Measurements from ENCODE around the gene DNAJC12.

DNAJC12 gene

DNA sequence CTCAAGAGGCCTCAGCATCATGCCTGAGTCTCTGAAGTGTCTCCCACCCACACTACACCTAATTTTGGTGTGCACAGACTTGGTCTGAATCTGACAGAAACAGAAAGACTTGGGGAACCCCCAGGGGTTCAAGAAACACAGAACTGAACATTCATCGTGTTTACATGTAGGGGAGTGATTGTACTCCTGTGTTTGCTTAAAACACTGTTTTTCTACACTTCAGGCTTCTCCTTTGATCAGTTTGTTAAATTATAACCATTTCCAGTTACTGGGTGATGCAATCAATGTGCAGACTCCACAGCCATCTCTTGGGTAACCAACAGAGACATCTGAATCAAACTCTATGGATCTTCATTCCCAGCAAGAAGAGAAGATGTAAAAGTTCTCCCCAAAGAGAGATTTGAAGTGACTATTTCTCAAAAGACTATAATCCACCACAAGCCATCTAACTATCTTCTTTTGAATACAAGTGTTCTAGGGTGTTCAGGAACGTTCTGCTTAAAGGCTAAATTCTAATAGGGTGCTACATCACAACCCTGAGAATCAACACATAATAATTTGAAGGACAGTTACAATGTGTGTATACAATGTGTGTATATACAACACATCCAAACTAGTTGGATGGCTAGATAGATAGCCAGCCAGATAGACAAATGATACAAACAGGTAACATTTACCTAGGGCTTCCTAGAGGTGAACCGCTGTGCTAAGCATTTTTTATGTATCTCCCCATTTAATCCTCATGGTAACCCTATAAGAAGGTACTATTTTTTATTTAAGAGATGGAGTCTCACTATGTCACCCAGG is 34.2 kb downstream of the DNAJC12 start:
- no peak overlapping the region for H2BK120ac ChIP-seq (ENCODE audit: low read depth, low read length)
- no peak overlapping the region for H4K8ac ChIP-seq (ENCODE audit: low read length)
- H2AFZ ChIP-seq (ENCODE audit: low read depth, low read length), result no peak overlapping the region
- no peak overlapping the region for H3K9ac ChIP-seq (ENCODE audit: low read length)
- no peak for DNase-seq
- H3K14ac ChIP-seq (ENCODE audit: low read length in 2 of 2), result no peak overlapping the region
- no peak overlapping the region for H3K4me3 ChIP-seq (ENCODE audit: insufficient read depth in 1 of 2, low read depth in 1 of 2, low read length in 2 of 2)
- H3K79me1 ChIP-seq (replicated peaks; ENCODE audit: low read length, poor library complexity, severe bottlenecking), result no peaks in the 10 kb centered on the region
- no peaks in the 10 kb centered on the region for H3K36me3 ChIP-seq (ENCODE audit: control insufficient read depth in 1 of 2, insufficient read depth in 2 of 2, low read depth in 1 of 2, low read length in 2 of 2)
- H2BK12ac ChIP-seq (ENCODE audit: low read length in 2 of 2), result no peak overlapping the region
- no peak overlapping the region for H4K91ac ChIP-seq (ENCODE audit: low read length)
- no peak overlapping the region for H3K23ac ChIP-seq (ENCODE audit: low read length in 2 of 2)
- H3K9me3 ChIP-seq (ENCODE audit: control insufficient read depth, low read length), result no peaks in the 10 kb centered on the region
- peak overlapping the region; percentile 57 for H3K4me2 ChIP-seq (ENCODE audit: low read length, poor library complexity, severe bottlenecking)
- H2BK15ac ChIP-seq (ENCODE audit: low read depth, poor library complexity, severe bottlenecking), result no peak overlapping the region
- H3K4me1 ChIP-seq (ENCODE audit: control insufficient read depth, insufficient read depth, low read depth, low read length), result peaks cover 5% of the 10 kb centered on the region
- no peaks in the 10 kb centered on the region for H3K27me3 ChIP-seq (ENCODE audit: control insufficient read depth in 1 of 2, insufficient read depth in 1 of 2, low read length in 2 of 2)
- no peak overlapping the region for H3K18ac ChIP-seq (ENCODE audit: low read depth in 1 of 2, low read length in 2 of 2)
- H2BK5ac ChIP-seq (ENCODE audit: low read depth, low read length, poor library complexity, severe bottlenecking), result peak overlapping the region; percentile 79
- no peak overlapping the region for H3K4ac ChIP-seq (ENCODE audit: low read depth in 1 of 2, low read length in 2 of 2)
- H3K27ac ChIP-seq (ENCODE audit: low read length, poor library complexity, severe bottlenecking), result peak overlapping the region; percentile 69
- WGBS, result 80% methylated on average over 1 of the region's 3 CpGs
- H2AK5ac ChIP-seq (ENCODE audit: low read length, severe bottlenecking), result no peak overlapping the region

DNA sequence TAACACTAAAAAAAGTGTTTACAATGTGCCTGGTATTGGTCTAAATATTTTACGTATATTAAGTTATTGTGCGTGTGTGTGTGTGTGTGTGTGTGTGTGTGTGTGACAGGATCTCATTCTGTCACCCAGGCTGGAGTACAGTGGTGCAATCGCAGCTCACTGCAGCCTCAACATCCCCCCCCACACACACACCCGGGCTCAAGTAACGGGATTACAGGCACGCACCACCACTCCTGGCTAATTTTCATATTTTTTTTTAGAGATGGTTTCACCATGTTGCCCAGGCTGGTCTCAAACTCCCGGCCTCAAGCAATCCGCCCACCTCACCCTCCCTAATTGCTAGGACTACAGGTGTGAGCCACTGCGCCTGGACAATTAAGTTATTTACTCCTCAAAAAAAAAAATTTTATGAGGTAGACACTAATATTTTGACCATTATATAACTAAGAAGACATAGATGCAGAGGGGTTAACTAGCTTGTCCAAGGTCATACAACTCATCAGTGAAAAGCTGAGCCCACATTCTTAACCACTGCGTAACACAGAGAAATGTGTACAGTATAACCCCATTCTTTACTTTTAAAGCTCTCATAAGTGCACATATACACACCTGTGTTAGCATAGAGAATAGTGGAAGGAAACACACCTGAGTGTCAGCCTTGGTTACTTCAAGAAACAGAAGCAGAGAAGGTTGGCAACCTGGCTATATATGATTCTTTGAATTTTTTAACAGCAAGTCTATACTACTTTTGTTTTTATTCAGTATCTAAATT is 35.0 kb downstream of the DNAJC12 start:
- Histone ChIP-seq H2BK5ac (ENCODE audit: low read depth, low read length, poor library complexity, severe bottlenecking) (no peak overlapping the region), H2BK15ac (ENCODE audit: low read depth, poor library complexity, severe bottlenecking) (no peak overlapping the region), H3K4ac (ENCODE audit: low read depth in 1 of 2, low read length in 2 of 2) (no peak overlapping the region), H2AFZ (ENCODE audit: low read depth, low read length) (no peak overlapping the region), H3K23ac (ENCODE audit: low read length in 2 of 2) (no peak overlapping the region), H3K27ac (ENCODE audit: low read length, poor library complexity, severe bottlenecking) (peak overlapping the region; percentile 32), H3K4me2 (ENCODE audit: low read length, poor library complexity, severe bottlenecking) (no peak overlapping the region), H3K9ac (ENCODE audit: low read length) (no peak overlapping the region), H3K9me3 (ENCODE audit: control insufficient read depth, low read length) (no peaks in the 10 kb centered on the region), H2BK12ac (ENCODE audit: low read length in 2 of 2) (no peak overlapping the region), H3K4me1 (ENCODE audit: control insufficient read depth, insufficient read depth, low read depth, low read length) (peaks cover 5% of the 10 kb centered on the region), H3K79me1 (replicated peaks; ENCODE audit: low read length, poor library complexity, severe bottlenecking) (no peaks in the 10 kb centered on the region), H3K18ac (ENCODE audit: low read depth in 1 of 2, low read length in 2 of 2) (no peak overlapping the region), H4K91ac (ENCODE audit: low read length) (no peak overlapping the region), H2AK5ac (ENCODE audit: low read length, severe bottlenecking) (no peak overlapping the region), H3K36me3 (ENCODE audit: control insufficient read depth in 1 of 2, insufficient read depth in 2 of 2, low read depth in 1 of 2, low read length in 2 of 2) (no peaks in the 10 kb centered on the region), H3K27me3 (ENCODE audit: control insufficient read depth in 1 of 2, insufficient read depth in 1 of 2, low read length in 2 of 2) (no peaks in the 10 kb centered on the region), H2BK120ac (ENCODE audit: low read depth, low read length) (no peak overlapping the region), H3K14ac (ENCODE audit: low read length in 2 of 2) (no peak overlapping the region), H4K8ac (ENCODE audit: low read length) (no peak overlapping the region), H3K4me3 (ENCODE audit: insufficient read depth in 1 of 2, low read depth in 1 of 2, low read length in 2 of 2) (no peak overlapping the region)
- DNase-seq, result no peak
- 89% methylated on average over 5 of the region's 10 CpGs for WGBS

DNA sequence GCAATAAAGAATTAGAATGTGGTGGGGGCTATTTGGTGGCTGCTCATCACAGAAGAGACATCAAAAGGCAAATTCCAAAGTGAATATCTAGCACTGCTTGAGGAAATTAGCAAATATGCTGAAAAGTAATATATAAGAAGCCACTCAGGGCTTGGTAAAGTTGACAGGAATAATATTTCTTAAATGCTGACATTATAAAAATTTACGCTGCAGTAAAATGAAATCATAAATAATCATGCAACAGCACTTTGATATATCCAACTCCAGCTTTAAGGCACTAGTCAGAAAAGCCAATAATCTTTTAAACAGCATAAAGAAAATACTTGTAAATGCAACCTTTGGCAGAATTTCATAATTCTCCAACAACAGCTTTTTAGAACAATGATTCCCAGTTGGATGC is 36.9 kb downstream of the DNAJC12 start:
- H2AK5ac ChIP-seq (ENCODE audit: low read length, severe bottlenecking), result no peak overlapping the region
- H3K23ac ChIP-seq (ENCODE audit: low read length in 2 of 2), result no peak overlapping the region
- H3K18ac ChIP-seq (ENCODE audit: low read depth in 1 of 2, low read length in 2 of 2), result no peak overlapping the region
- no peak overlapping the region for H2BK15ac ChIP-seq (ENCODE audit: low read depth, poor library complexity, severe bottlenecking)
- H2BK12ac ChIP-seq (ENCODE audit: low read length in 2 of 2), result no peak overlapping the region
- no peak overlapping the region for H4K91ac ChIP-seq (ENCODE audit: low read length)
- H3K4me2 ChIP-seq (ENCODE audit: low read length, poor library complexity, severe bottlenecking), result no peak overlapping the region
- no peak overlapping the region for H3K4ac ChIP-seq (ENCODE audit: low read depth in 1 of 2, low read length in 2 of 2)
- no peak overlapping the region for H2BK120ac ChIP-seq (ENCODE audit: low read depth, low read length)
- peaks cover 5% of the 10 kb centered on the region for H3K4me1 ChIP-seq (ENCODE audit: control insufficient read depth, insufficient read depth, low read depth, low read length)
- no peak overlapping the region for H3K27ac ChIP-seq (ENCODE audit: low read length, poor library complexity, severe bottlenecking)
- H3K9ac ChIP-seq (ENCODE audit: low read length), result no peak overlapping the region
- no peak overlapping the region for H3K4me3 ChIP-seq (ENCODE audit: insufficient read depth in 1 of 2, low read depth in 1 of 2, low read length in 2 of 2)
- WGBS, result 92% methylated on average over 1 of the region's 1 CpG
- no peaks in the 10 kb centered on the region for H3K9me3 ChIP-seq (ENCODE audit: control insufficient read depth, low read length)
- no peak overlapping the region for H2AFZ ChIP-seq (ENCODE audit: low read depth, low read length)
- no peaks in the 10 kb centered on the region for H3K27me3 ChIP-seq (ENCODE audit: control insufficient read depth in 1 of 2, insufficient read depth in 1 of 2, low read length in 2 of 2)
- no peak overlapping the region for H3K14ac ChIP-seq (ENCODE audit: low read length in 2 of 2)
- H3K36me3 ChIP-seq (ENCODE audit: control insufficient read depth in 1 of 2, insufficient read depth in 2 of 2, low read depth in 1 of 2, low read length in 2 of 2), result no peaks in the 10 kb centered on the region
- no peak overlapping the region for H2BK5ac ChIP-seq (ENCODE audit: low read depth, low read length, poor library complexity, severe bottlenecking)
- DNase-seq, result no peak
- no peak overlapping the region for H4K8ac ChIP-seq (ENCODE audit: low read length)
- H3K79me1 ChIP-seq (replicated peaks; ENCODE audit: low read length, poor library complexity, severe bottlenecking), result no peaks in the 10 kb centered on the region

DNA sequence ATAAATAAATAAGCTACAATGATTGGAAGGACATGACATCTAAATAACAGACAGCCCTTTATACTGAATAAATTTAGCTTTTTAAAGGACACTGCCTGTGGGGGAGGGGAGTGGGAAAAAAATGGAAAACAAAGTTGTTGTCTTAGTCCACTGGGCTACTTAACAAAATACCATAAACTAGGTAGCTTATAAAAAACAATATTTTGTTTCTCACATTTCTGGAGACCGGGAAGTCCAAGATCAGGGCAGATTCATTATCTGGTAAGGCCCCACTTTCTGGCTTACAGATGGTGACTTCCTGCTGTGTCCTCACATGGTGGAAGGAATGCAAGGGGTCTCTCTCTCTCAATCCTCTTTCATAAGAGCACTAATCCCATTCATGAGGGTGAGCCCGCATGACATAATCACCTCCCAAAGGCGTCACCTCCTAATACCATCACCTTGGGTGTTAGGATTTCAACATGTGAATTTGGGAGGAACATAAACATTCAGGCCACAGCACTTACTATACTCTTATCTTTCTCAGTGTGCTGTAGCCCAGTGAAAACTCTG is 43.0 kb downstream of the DNAJC12 start:
- Histone ChIP-seq H3K18ac (ENCODE audit: low read depth in 1 of 2, low read length in 2 of 2) (no peak overlapping the region), H3K27ac (ENCODE audit: low read length, poor library complexity, severe bottlenecking) (no peak overlapping the region), H3K4me2 (ENCODE audit: low read length, poor library complexity, severe bottlenecking) (no peak overlapping the region), H2AK5ac (ENCODE audit: low read length, severe bottlenecking) (no peak overlapping the region), H3K14ac (ENCODE audit: low read length in 2 of 2) (no peak overlapping the region), H2BK120ac (ENCODE audit: low read depth, low read length) (no peak overlapping the region), H3K4ac (ENCODE audit: low read depth in 1 of 2, low read length in 2 of 2) (no peak overlapping the region), H3K9me3 (ENCODE audit: control insufficient read depth, low read length) (no peaks in the 10 kb centered on the region), H3K23ac (ENCODE audit: low read length in 2 of 2) (no peak overlapping the region), H3K79me1 (replicated peaks; ENCODE audit: low read length, poor library complexity, severe bottlenecking) (no peaks in the 10 kb centered on the region), H3K36me3 (ENCODE audit: control insufficient read depth in 1 of 2, insufficient read depth in 2 of 2, low read depth in 1 of 2, low read length in 2 of 2) (no peaks in the 10 kb centered on the region), H3K9ac (ENCODE audit: low read length) (no peak overlapping the region), H4K91ac (ENCODE audit: low read length) (no peak overlapping the region), H2AFZ (ENCODE audit: low read depth, low read length) (no peak overlapping the region), H2BK15ac (ENCODE audit: low read depth, poor library complexity, severe bottlenecking) (no peak overlapping the region), H4K8ac (ENCODE audit: low read length) (no peak overlapping the region), H2BK5ac (ENCODE audit: low read depth, low read length, poor library complexity, severe bottlenecking) (no peak overlapping the region), H3K4me1 (ENCODE audit: control insufficient read depth, insufficient read depth, low read depth, low read length) (no peaks in the 10 kb centered on the region), H2BK12ac (ENCODE audit: low read length in 2 of 2) (no peak overlapping the region), H3K4me3 (ENCODE audit: insufficient read depth in 1 of 2, low read depth in 1 of 2, low read length in 2 of 2) (no peak overlapping the region), H3K27me3 (ENCODE audit: control insufficient read depth in 1 of 2, insufficient read depth in 1 of 2, low read length in 2 of 2) (no peaks in the 10 kb centered on the region)
- DNase-seq, result no peak
- WGBS, result 35% methylated on average over 3 of the region's 3 CpGs

Measured in mesenchymal stem cell (in vitro differentiated cells and primary cell).